ENCODE results near the gene LIMCH1.
"Not testable (repeated sequence)": the region's sequence is repeated elsewhere in the genome, so short reads cannot be mapped to it uniquely, and the experiment has no call there.

The LIMCH1 gene, protein sequence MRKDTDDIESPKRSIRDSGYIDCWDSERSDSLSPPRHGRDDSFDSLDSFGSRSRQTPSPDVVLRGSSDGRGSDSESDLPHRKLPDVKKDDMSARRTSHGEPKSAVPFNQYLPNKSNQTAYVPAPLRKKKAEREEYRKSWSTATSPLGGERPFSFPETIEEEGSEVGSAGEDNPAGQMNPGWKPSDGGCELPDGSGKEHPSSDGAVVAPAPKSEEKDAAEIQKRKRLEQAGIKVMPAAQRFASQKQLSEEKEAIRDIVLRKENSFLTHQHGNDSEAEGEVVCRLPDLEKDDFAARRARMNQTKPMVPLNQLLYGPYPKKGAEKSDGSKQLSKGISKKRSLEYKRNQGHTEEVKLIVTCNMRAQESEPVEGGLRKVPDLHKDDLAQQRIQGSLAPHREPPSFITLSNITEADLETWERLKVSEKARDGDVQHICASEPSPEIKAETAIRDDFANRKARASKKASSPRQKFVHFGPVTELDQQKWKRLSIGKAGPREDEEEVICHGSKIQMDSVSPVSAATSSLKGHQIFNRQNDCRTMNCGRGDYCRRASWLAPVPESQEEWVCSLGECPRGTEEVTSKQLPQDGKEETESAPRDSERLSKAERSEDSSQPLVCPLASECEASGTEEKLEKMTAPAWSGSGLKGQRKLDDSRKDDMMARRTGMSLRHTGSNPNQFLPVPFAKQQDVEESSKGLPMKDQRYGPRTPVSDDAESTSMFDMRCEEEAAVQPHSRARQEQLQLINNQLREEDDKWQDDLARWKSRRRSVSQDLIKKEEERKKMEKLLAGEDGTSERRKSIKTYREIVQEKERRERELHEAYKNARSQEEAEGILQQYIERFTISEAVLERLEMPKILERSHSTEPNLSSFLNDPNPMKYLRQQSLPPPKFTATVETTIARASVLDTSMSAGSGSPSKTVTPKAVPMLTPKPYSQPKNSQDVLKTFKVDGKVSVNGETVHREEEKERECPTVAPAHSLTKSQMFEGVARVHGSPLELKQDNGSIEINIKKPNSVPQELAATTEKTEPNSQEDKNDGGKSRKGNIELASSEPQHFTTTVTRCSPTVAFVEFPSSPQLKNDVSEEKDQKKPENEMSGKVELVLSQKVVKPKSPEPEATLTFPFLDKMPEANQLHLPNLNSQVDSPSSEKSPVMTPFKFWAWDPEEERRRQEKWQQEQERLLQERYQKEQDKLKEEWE (N-terminal part only)
- total RNA-seq = 0 reads per million in 3 donors

DNA sequence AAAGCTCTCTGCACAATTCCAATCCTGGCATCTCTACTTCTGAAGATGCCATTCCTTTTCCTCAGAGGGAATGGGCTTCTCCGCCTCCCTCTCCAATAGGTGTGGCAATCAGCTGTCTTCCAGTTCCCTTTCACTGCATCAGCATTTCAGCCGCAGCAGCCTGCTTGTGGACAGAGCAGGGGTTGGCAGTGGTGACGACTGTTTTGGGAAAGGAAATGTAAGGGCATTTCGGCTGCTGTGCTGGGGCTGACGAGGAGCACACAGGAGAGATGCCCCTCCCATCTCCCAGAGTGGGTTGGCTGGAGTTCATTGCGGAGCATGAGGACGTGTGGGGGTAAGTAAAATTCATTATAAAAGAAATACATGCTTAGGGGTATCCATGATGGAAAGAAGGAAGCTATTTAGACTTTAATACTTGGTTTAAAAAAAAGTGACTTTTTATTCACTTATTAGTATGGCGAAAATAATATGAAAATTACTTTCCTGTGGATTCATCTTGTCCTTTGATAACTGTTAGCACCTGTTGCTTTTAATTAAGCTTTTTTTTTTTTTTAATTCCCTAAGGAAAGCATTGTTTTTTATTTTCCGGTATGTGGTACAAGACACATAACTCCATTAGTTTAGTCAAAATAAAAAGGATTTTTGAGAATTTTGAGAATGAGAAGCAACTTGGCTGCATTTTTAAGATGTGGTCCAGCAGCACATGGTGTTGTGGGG lies at the start of gene LIMCH1:
LIMCH1 (plus strand) TSS at position 141 of the 717 bp plus-strand sequence. CDS start 67,839 bp downstream, outside the sequence.
- Histone ChIP-seq H3K36me3 (ENCODE audit: control insufficient read depth, insufficient read depth, low read length) (no peaks in the 10 kb centered on the region), H3K4me3 (ENCODE audit: insufficient read depth, low read depth, low read length, poor library complexity, severe bottlenecking) (no peak within 1 kb of the TSS), H3K4me1 (ENCODE audit: control insufficient read depth, insufficient read depth, low read length, poor library complexity, severe bottlenecking) (no peaks in the 10 kb centered on the region), H3K9me3 (ENCODE audit: control insufficient read depth, low read length) (no peaks in the 10 kb centered on the region), H3K27me3 (replicated peaks; ENCODE audit: control insufficient read depth, insufficient read depth, low read length, poor library complexity, severe bottlenecking) (no peaks in the 10 kb centered on the region), H3K27ac (ENCODE audit: insufficient read depth, low read length, poor library complexity, severe bottlenecking) (no peak within 1 kb of the TSS)
- no peak for DNase-seq

GRCh38 chr4:41491081-41491576 lies 46.8 kb upstream of the LIMCH1 start:
- H3K27me3 ChIP-seq (replicated peaks; ENCODE audit: control insufficient read depth, insufficient read depth, low read length, poor library complexity, severe bottlenecking); H3K4me1 ChIP-seq (ENCODE audit: control insufficient read depth, insufficient read depth, low read length, poor library complexity, severe bottlenecking); H3K36me3 ChIP-seq (ENCODE audit: control insufficient read depth, insufficient read depth, low read length); H3K4me3 ChIP-seq (ENCODE audit: insufficient read depth, low read depth, low read length, poor library complexity, severe bottlenecking); H3K27ac ChIP-seq (ENCODE audit: insufficient read depth, low read length, poor library complexity, severe bottlenecking); DNase-seq; H3K9me3 ChIP-seq (ENCODE audit: control insufficient read depth, low read length): not testable (repeated sequence)

DNA sequence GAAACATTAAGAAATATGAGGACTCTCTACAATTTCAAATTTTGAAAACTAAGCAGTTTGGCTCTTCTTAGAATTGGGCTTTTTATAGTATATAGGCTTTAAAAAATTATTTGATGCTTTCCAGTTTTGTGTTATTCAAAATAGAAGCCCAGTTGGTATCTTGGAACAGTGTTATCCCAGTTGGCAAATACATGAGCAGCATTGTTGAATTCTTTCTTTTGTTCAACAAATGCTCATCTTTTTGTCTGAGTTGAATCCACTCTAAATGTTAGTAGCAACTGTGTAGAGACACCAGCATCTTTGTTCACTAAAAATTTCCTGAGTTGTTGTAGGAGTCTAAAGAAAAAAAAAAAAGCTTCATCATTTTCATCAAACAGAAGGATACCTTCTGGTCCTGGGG lies 41.0 kb upstream of the LIMCH1 start:
- no peak for DNase-seq
- H3K9me3 ChIP-seq (ENCODE audit: control insufficient read depth, low read length) = no peaks in the 10 kb centered on the region
- no peak overlapping the region for H3K27ac ChIP-seq (ENCODE audit: insufficient read depth, low read length, poor library complexity, severe bottlenecking)
- H3K36me3 ChIP-seq (ENCODE audit: control insufficient read depth, insufficient read depth, low read length) = no peaks in the 10 kb centered on the region
- no peaks in the 10 kb centered on the region for H3K4me1 ChIP-seq (ENCODE audit: control insufficient read depth, insufficient read depth, low read length, poor library complexity, severe bottlenecking)
- no peak overlapping the region for H3K4me3 ChIP-seq (ENCODE audit: insufficient read depth, low read depth, low read length, poor library complexity, severe bottlenecking)
- H3K27me3 ChIP-seq (replicated peaks; ENCODE audit: control insufficient read depth, insufficient read depth, low read length, poor library complexity, severe bottlenecking) = no peaks in the 10 kb centered on the region

DNA sequence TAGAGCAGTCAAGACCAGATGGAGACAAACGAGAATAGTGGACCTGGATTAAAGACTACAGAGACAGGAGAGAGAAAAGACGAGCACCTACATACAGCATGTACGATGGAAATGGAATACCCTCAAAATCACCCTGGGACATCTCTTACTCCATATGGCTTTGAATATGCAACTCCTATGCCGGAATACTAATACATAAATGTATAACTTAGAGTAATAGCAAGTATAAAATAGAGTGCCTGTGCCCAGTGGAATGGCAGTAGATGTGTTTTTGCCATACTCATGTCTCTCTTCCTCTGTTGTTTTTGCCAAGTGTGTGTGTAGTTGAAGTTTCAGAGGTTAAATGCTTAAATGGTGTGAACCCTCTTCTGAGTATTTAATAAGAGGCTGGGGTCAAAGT lies 39.8 kb upstream of the LIMCH1 start:
- Histone ChIP-seq H3K9me3 (ENCODE audit: control insufficient read depth, low read length) (no peaks in the 10 kb centered on the region), H3K27ac (ENCODE audit: insufficient read depth, low read length, poor library complexity, severe bottlenecking) (no peak overlapping the region), H3K27me3 (replicated peaks; ENCODE audit: control insufficient read depth, insufficient read depth, low read length, poor library complexity, severe bottlenecking) (no peaks in the 10 kb centered on the region), H3K4me3 (ENCODE audit: insufficient read depth, low read depth, low read length, poor library complexity, severe bottlenecking) (no peak overlapping the region), H3K4me1 (ENCODE audit: control insufficient read depth, insufficient read depth, low read length, poor library complexity, severe bottlenecking) (no peaks in the 10 kb centered on the region), H3K36me3 (ENCODE audit: control insufficient read depth, insufficient read depth, low read length) (no peaks in the 10 kb centered on the region)
- no peak for DNase-seq

GRCh38 chr4:41504167-41504818 lies 33.7 kb upstream of the LIMCH1 start:
- H3K4me1 ChIP-seq (ENCODE audit: control insufficient read depth, insufficient read depth, low read length, poor library complexity, severe bottlenecking) = no peaks in the 10 kb centered on the region
- H3K9me3 ChIP-seq (ENCODE audit: control insufficient read depth, low read length) = no peaks in the 10 kb centered on the region
- H3K36me3 ChIP-seq (ENCODE audit: control insufficient read depth, insufficient read depth, low read length) = no peaks in the 10 kb centered on the region
- no peak for DNase-seq
- H3K27me3 ChIP-seq (replicated peaks; ENCODE audit: control insufficient read depth, insufficient read depth, low read length, poor library complexity, severe bottlenecking) = no peaks in the 10 kb centered on the region
- H3K4me3 ChIP-seq (ENCODE audit: insufficient read depth, low read depth, low read length, poor library complexity, severe bottlenecking) = no peak overlapping the region
- H3K27ac ChIP-seq (ENCODE audit: insufficient read depth, low read length, poor library complexity, severe bottlenecking) = no peak overlapping the region

GRCh38 chr4:41505161-41505661 lies 32.7 kb upstream of the LIMCH1 start:
- H3K4me3 ChIP-seq (ENCODE audit: insufficient read depth, low read depth, low read length, poor library complexity, severe bottlenecking) = no peak overlapping the region
- no peaks in the 10 kb centered on the region for H3K27me3 ChIP-seq (replicated peaks; ENCODE audit: control insufficient read depth, insufficient read depth, low read length, poor library complexity, severe bottlenecking)
- no peaks in the 10 kb centered on the region for H3K36me3 ChIP-seq (ENCODE audit: control insufficient read depth, insufficient read depth, low read length)
- no peak overlapping the region for H3K27ac ChIP-seq (ENCODE audit: insufficient read depth, low read length, poor library complexity, severe bottlenecking)
- H3K4me1 ChIP-seq (ENCODE audit: control insufficient read depth, insufficient read depth, low read length, poor library complexity, severe bottlenecking) = no peaks in the 10 kb centered on the region
- no peaks in the 10 kb centered on the region for H3K9me3 ChIP-seq (ENCODE audit: control insufficient read depth, low read length)
- DNase-seq = no peak

DNA sequence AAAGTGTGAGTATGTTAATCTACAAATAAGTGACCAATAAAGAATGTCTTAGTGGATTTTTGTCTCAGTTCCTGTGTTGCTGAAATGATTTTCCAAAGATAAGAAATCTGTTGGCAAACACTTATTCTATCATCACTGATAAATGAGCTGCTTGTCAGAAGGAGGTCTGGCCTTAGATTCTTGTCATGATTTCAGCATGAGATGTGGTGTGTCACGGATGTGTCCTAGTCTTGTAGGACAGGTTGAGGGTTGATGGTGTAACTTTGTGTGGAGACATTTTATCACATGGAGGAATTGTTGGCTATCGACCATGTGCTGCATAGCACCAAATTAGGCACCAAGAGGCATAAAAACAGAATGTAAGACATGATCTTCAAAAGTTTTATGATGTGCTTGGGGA lies 31.8 kb upstream of the LIMCH1 start:
- Histone ChIP-seq H3K27me3 (replicated peaks; ENCODE audit: control insufficient read depth, insufficient read depth, low read length, poor library complexity, severe bottlenecking) (no peaks in the 10 kb centered on the region), H3K27ac (ENCODE audit: insufficient read depth, low read length, poor library complexity, severe bottlenecking) (no peak overlapping the region), H3K4me1 (ENCODE audit: control insufficient read depth, insufficient read depth, low read length, poor library complexity, severe bottlenecking) (no peaks in the 10 kb centered on the region), H3K36me3 (ENCODE audit: control insufficient read depth, insufficient read depth, low read length) (no peaks in the 10 kb centered on the region), H3K4me3 (ENCODE audit: insufficient read depth, low read depth, low read length, poor library complexity, severe bottlenecking) (no peak overlapping the region), H3K9me3 (ENCODE audit: control insufficient read depth, low read length) (no peaks in the 10 kb centered on the region)
- no peak for DNase-seq

GRCh38 chr4:41507291-41507947 lies 30.5 kb upstream of the LIMCH1 start:
- no peaks in the 10 kb centered on the region for H3K4me1 ChIP-seq (ENCODE audit: control insufficient read depth, insufficient read depth, low read length, poor library complexity, severe bottlenecking)
- no peak for DNase-seq

More at GRCh38 chr4:41507291-41507947, 30.5 kb upstream of the LIMCH1 start:
- H3K4me3 ChIP-seq (ENCODE audit: insufficient read depth, low read depth, low read length, poor library complexity, severe bottlenecking) = no peak overlapping the region
- no peaks in the 10 kb centered on the region for H3K36me3 ChIP-seq (ENCODE audit: control insufficient read depth, insufficient read depth, low read length)
- no peak overlapping the region for H3K27ac ChIP-seq (ENCODE audit: insufficient read depth, low read length, poor library complexity, severe bottlenecking)
- H3K9me3 ChIP-seq (ENCODE audit: control insufficient read depth, low read length) = no peaks in the 10 kb centered on the region
- H3K27me3 ChIP-seq (replicated peaks; ENCODE audit: control insufficient read depth, insufficient read depth, low read length, poor library complexity, severe bottlenecking) = no peaks in the 10 kb centered on the region
